GM12892 (cell line): ENCODE measurements around the gene FBXW10.
"Not testable (repeated sequence)": the region's sequence is repeated elsewhere in the genome, so short reads cannot be mapped to it uniquely, and the experiment has no call there.

Experiments
- POLR2AphosphoS5 ChIP-seq: IDR thresholded peaks from 2 replicates; pipeline ENCODE4 v1.6.1; 2011; ENCODE audit warnings: low read depth, low read length, control low read depth
- TAF1 ChIP-seq: IDR thresholded peaks from 2 replicates; pipeline ENCODE4 v1.6.1; 2011; ENCODE audit warnings: low read depth, mild to moderate bottlenecking, control low read depth, low read length, borderline replicate concordance

- TF ChIP-seq TAF1, POLR2AphosphoS5: not testable (repeated sequence)
These were observed 16.4 kb downstream of the FBXW10 start for GRCh38 chr17:18760221-18760620.
